Motor neuron (in vitro differentiated cells): ENCODE data around the gene KLHL36. TPM values are rescaled to one million over a fixed set of nuclear protein-coding genes. Genes with fewer than 3 reads are reported as not detected.

ENCODE experiments used
- ATAC-seq, 8 experiments: fragments of 200-7000 bp; cut with Tn5 transposase; replicated peaks in 6 of 8; 2 replicates each; pipeline ENCODE4 v1.8.0; 2021; ENCODE audit warnings: mild to moderate bottlenecking in 8 of 8, moderate library complexity in 8 of 8
- H3K27ac ChIP-seq, 2 donors: fragments of 250-450 bp; sonication (Bioruptor Pico); 2 replicates each; pipeline ENCODE4 v1.9.0; 2021; ENCODE audit warnings: antibody characterized with exemption in 2 of 2, mild to moderate bottlenecking in 2 of 2, moderate library complexity in 1 of 2
- H3K4me1 ChIP-seq, 2 donors: fragments of 250-450 bp; sonication (Bioruptor Pico); replicated peaks in 1 of 2; 2 replicates each; pipeline ENCODE4 v1.6.1; 2021; ENCODE audit warnings: antibody characterized with exemption in 2 of 2, mild to moderate bottlenecking in 2 of 2, moderate library complexity in 1 of 2
- H3K4me3 ChIP-seq, 5 donors: fragments of 250-450 bp; sonication (Bioruptor Pico); 2 replicates each; pipeline ENCODE4 v1.9.0; 2021; ENCODE audit warnings: antibody characterized with exemption in 5 of 5, mild to moderate bottlenecking in 5 of 5, moderate library complexity in 4 of 5
- WGBS, 10 experiments: fragments of 450-650 bp; shearing (Covaris generic); methylation state at CpG; one replicate each; pipeline ENCODE4 v1.0.0; 2022; 5-methylcytosine and 5-hydroxymethylcytosine counted together
- in situ Hi-C, 9 experiments: fragments of 400-800 bp; cut with MboI; loops; one replicate each; pipeline ENCODE4 v1.15.0; 2021; ENCODE audit warnings: low sequenced_read_pairs in 9 of 9, low pct_unique_long_range_greater_than_20kb in 2 of 9; ENCODE audit not compliant: unreplicated experiment in 9 of 9
- total RNA-seq, 8 experiments: library from RNA; unstranded; fragments of 300-600 nt; gene quantifications; 2 replicates each; pipeline versions ENCODE4 v1.2.3 to v1.2.4, GENCODE V29; 2022

Gene KLHL36
- total RNA-seq, 8 experiments from 2014 or later: 13.2 to 41.5 (median 22.3) TPM

DNA sequence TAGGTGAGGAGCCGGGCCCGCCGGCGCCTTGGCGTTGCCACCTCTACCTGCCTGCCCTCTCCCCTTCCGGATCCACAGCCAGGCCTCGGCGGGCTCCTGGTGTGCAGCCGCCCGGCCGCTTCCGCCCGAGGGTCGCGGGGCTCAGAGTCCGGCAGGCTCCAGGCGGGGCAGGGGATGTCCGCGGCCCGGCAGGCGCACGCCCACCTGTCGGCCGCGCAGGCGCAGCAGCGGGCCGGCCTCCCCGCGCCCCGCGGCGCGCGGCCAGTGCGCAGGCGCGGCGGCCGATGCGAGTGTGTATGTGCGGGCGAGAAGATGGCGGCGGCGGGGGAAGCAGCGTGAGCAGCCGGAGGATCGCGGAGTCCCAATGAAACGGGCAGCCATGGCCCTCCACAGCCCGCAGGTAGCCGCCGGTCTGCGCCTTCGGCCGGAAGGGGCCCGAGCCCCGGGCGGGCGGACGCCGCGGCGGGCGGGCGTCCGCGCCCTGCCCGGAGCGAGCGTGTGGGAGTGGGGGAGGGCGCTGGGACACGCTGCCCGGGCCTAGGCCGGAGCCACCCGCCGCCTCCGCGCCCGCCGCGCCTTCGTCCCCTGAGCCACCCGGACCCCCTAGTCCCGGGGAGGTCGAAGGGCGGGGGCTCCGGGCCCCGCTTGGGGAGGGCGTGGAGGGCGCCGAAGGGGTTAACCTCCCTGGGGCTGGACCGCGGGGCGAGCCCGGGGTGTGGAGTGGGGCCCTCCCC, 51.6 kb downstream of the KLHL36 start, which contains the start of gene USP10:
Gene USP10 (plus strand): TSS at position 289 of the 734 bp plus-strand sequence. CDS start 91 bp downstream, at position 380.
- whole genome bisulfite sequencing, 10 experiments: 0 to 1% methylated on average over 11 to 12 of the region's 97 CpGs; no CpG with 5 or more reads in 8 of the 10 experiments
- peak; percentile 81 to 93 (median 90) for ATAC-seq
- in situ Hi-C loops: loop anchor here in 3 of 9 experiments (25.0 kb wide), 1 partner anchor 188 kb away; the partner anchor contains the start of gene MEAK7 (in 3 of the 3)
- peak within 1 kb of the TSS; percentile 63 to 96 (median 91) for H3K4me3 ChIP-seq
- H3K27ac ChIP-seq: peak within 1 kb of the TSS; percentile 89 to 95
- H3K4me1 ChIP-seq: peaks cover 23 to 35% of the 10 kb centered on the region in 2 donors

DNA sequence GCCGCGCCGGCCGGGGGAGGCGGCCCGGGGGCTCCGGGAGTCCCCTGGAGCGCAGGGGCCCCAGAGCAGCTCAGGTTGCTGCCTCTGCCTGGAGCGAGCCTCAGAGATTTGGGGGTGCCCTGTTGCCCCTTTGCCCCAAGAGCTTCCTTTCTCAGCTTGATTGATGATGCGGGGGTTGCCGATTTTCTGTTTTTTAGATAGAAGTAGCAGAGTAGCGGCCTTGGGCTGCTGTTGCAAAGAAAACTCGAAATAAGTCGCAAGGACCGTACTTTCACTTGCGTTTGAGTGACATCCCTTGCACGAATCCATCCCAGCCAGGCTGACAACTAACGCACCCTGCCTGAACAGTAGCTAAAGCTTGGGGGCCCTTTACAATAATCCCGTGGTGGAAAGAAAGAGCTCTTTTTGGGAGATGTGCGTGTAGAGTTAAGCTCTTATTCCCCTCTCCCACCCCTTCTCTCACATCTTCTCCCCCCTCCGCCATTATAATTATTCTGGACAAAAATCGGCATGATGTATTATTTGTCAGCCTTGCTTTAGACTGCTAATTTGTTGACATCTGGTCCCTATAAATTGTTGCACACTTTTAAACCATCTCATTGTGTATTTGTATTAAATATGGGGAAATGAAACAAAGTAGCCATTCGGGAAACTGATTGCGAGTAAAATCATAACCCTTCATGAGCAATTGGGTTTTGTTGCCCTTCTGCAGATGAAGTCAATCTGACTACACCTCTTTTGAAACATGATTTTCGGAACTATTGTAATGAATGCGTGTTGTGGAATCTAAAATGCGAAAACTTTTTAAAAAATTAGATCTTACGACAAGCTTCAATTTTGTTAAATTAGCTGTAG, 52.4 kb downstream of the KLHL36 start:
- 0 to 19% (median 2%) methylated on average over 4 to 11 of the region's 28 CpGs; no CpG with 5 or more reads in 1 of the 10 experiments for WGBS, 10 experiments
- peak overlapping the region; percentile 63 to 96 (median 91) for H3K4me3 ChIP-seq
- peak in 5 of 8 experiments; percentile 4 to 21 (median 9) for ATAC-seq
- in situ Hi-C loops: loop anchor here in 3 of 9 experiments (25.0 kb wide), 1 partner anchor 188 kb away; the partner anchor contains the start of gene MEAK7 (in 3 of the 3)
- H3K27ac ChIP-seq: peak overlapping the region; percentile 89 to 95
- H3K4me1 ChIP-seq: peaks cover 23 to 35% of the 10 kb centered on the region in 2 donors

DNA sequence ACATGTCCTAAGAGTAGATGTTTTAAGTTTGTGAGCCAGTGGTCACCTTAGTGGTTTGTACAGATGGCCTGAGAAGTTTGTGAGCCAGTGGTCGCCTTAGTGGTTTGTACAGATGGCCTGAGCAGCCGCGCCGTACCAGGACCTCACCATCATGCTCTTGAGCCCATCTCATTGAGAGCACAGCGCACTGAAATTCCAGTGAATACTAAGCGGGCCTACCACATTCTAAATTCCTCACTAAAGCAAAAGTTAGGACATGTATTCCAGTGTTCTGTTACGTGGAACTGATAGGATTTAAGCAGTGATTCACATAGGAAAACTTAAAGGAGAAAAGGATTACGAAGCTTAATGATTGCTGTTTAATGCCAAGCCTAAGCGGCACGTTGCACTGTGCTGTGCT, 55.4 kb downstream of the KLHL36 start:
- Histone ChIP-seq H3K4me1 (peaks cover 23 to 35% of the 10 kb centered on the region in 2 donors), H3K4me3 (no peak overlapping the region), H3K27ac (no peak overlapping the region)
- WGBS, 10 experiments: 84 to 100% (median 91%) methylated on average over 2 to 9 of the region's 10 CpGs
- in situ Hi-C loops: loop anchor here in 3 of 9 experiments (25.0 kb wide), 1 partner anchor 191 kb away; the partner anchor contains the start of gene MEAK7 (in 3 of the 3)
- ATAC-seq: no peak

DNA sequence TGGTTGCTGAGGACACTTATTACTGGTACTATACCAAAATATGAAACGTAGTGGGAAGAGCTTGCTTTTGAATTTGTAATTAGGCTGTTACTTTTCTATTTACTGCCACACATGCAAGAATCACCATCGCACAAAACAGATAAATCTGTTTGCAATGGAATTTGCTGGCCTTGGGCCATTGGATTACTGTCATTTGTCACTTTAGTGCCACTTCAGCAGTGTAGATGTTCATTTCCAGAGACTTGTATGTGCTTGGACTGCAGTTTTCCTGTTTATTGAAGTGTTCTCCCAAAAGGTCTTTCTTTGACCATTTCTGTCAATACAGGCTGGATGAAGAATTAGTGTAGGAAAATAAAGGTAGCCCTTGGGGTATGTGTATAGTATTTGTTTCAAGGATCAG, 55.9 kb downstream of the KLHL36 start:
- 0 to 100% (median 70%) methylated on average over 1 to 2 of the region's 2 CpGs; no CpG with 5 or more reads in 3 of the 10 experiments for WGBS, 10 experiments
- no peak for ATAC-seq
- Histone ChIP-seq H3K4me3 (no peak overlapping the region), H3K27ac (no peak overlapping the region), H3K4me1 (peaks cover 19 to 32% of the 10 kb centered on the region in 2 donors)
- in situ Hi-C loops: loop anchor here in 3 of 9 experiments (25.0 kb wide), 1 partner anchor 192 kb away; the partner anchor contains the start of gene MEAK7 (in 3 of the 3)

DNA sequence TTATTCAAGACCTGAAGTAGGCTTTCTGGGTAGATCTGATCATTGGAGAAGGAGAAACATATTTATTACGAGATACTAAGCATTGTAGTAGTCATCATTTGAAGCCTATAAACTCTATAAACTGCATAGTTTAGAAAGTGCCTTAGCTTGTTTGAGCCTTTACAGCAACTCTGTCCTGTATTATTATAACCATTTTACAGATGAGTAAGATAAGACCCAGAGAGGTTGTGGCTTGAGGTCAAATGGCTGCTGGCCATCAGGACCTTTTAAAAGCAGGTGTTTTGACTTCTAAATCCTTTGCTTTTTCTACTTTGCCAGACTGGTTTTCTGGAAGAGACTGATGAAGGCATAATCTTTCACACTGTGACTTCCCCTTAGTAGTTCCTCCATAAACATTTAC, 58.5 kb downstream of the KLHL36 start:
- in situ Hi-C loops: loop anchor here in 3 of 9 experiments (25.0 kb wide), 1 partner anchor 195 kb away; the partner anchor contains the start of gene MEAK7 (in 3 of the 3)
- Histone ChIP-seq H3K27ac (no peak overlapping the region), H3K4me3 (no peak overlapping the region), H3K4me1 (peaks cover 17 to 24% of the 10 kb centered on the region in 2 donors)
- 75 to 100% (median 100%) methylated on average over 1 of the region's 1 CpG; no CpG with 5 or more reads in 4 of the 10 experiments for WGBS, 10 experiments
- no peak for ATAC-seq

- Histone ChIP-seq H3K27ac (no peak overlapping the region), H3K4me1 (peaks cover 2 to 3% of the 10 kb centered on the region in 2 donors), H3K4me3 (no peak overlapping the region)
- in situ Hi-C loops: loop anchor here in 3 of 9 experiments (25.0 kb wide), 1 partner anchor 197 kb away; the partner anchor contains the start of gene MEAK7 (in 3 of the 3)
- no peak for ATAC-seq
- WGBS, 10 experiments: 60 to 100% (median 91%) methylated on average over 2 to 9 of the region's 10 CpGs; no CpG with 5 or more reads in 1 of the 10 experiments
Observed at GRCh38 chr16:84709609-84710008, 61.3 kb downstream of the KLHL36 start.

DNA sequence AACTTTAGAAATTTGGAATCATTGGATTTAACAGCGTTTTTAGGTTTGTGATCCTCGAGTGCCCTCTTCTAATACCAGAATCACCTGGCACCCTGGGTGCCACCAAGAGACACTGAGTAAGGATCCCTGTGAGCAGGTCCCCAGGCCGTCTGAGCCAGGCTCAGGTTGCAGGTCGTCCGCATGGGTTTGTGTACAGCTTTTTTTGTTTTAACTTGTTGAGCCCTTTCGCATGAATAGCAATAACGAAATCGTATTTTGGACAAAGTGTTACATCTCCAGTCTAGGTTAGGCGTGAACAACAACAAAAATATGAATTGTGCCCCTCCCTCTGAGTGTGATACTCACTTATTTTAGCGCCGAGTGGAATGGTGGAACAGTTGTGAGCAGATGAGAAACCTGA, 62.4 kb downstream of the KLHL36 start:
- H3K27ac ChIP-seq: no peak overlapping the region
- no peak overlapping the region for H3K4me3 ChIP-seq
- 76 to 98% (median 81%) methylated on average over 3 to 11 of the region's 11 CpGs; no CpG with 5 or more reads in 2 of the 10 experiments for WGBS, 10 experiments
- ATAC-seq: no peak
- H3K4me1 ChIP-seq: no peaks in the 10 kb centered on the region
- in situ Hi-C loops: loop anchor here in 3 of 9 experiments (25.0 kb wide), 1 partner anchor 198 kb away; the partner anchor contains the start of gene MEAK7 (in 3 of the 3)

Other genes with a start within 250 kb of the KLHL36 start
- gene MEAK7, start 143.9 kb upstream of the KLHL36 start, total RNA-seq: 10 to 100 TPM in 6 of 8 experiments, 1 to 10 TPM in 2; 6.5 to 18.9 (median 16.1) TPM
- gene COTL1, start 30.4 kb upstream of the KLHL36 start, total RNA-seq: 100 to 1,000 TPM in 5 of 8 experiments, 10 to 100 TPM in 2, 1 to 10 TPM in 1; 9.3 to 710 (median 111) TPM
- 100 to 1,000 TPM in 1 of 8 experiments, 10 to 100 TPM in 7; 42.0 to 102 (median 76.2) TPM for gene USP10, start 51.5 kb downstream of the KLHL36 start, total RNA-seq
- 10 to 100 TPM in 1 of 8 experiments, 1 to 10 TPM in 4, under 1 TPM in 3; 0.14 to 15.4 (median 1.3) TPM for gene CRISPLD2, start 171.5 kb downstream of the KLHL36 start, total RNA-seq